HepG2 (cell line): ENCODE data around the gene CDH13. TPM values are rescaled to one million over a fixed set of nuclear protein-coding genes. Genes with fewer than 3 reads are reported as not detected.

ENCODE experiments used
- CBX1 ChIP-seq: IDR thresholded peaks from one replicate; pipeline ENCODE4 v1.6.1; 2016; ENCODE audit warnings: antibody characterized with exemption, low read depth
- ISL2 ChIP-seq: sonication (generic); formaldehyde crosslinking; IDR thresholded peaks from 2 replicates; pipeline ENCODE4 v1.5.0; 2020; ENCODE audit warnings: missing genetic modification reagents
- MTA1 ChIP-seq: sonication (generic); formaldehyde crosslinking; IDR thresholded peaks from 2 replicates; pipeline ENCODE4 v1.4.0; 2020; ENCODE audit warnings: missing genetic modification reagents, mild to moderate bottlenecking, borderline replicate concordance
- NFRKB ChIP-seq: fragments of 450-650 bp; IDR thresholded peaks from 2 replicates; pipeline ENCODE4 v1.6.1; 2017
- SRSF4 ChIP-seq: fragments of 200-400 bp; formaldehyde crosslinking; IDR thresholded peaks from one replicate; pipeline ENCODE4 v1.6.1; 2018; ENCODE audit warnings: mild to moderate bottlenecking, low read depth, low read length, moderate library complexity; ENCODE audit not compliant: poor library complexity, severe bottlenecking
- YEATS2 ChIP-seq: sonication (generic); formaldehyde crosslinking; IDR thresholded peaks from 2 replicates; pipeline ENCODE4 v1.4.0; 2020; ENCODE audit warnings: missing genetic modification reagents, borderline replicate concordance
- ZNF317 ChIP-seq: sonication (generic); formaldehyde crosslinking; IDR thresholded peaks from 2 replicates; pipeline ENCODE4 v1.5.0; 2020; ENCODE audit warnings: mild to moderate bottlenecking, missing genetic modification reagents
- ZNF354B ChIP-seq: sonication (generic); formaldehyde crosslinking; IDR thresholded peaks from 2 replicates; pipeline ENCODE4 v1.8.0; 2022; ENCODE audit warnings: mild to moderate bottlenecking, missing genetic modification reagents
- ZNF430 ChIP-seq: sonication (generic); formaldehyde crosslinking; IDR thresholded peaks from 2 replicates; pipeline ENCODE4 v1.9.0; 2021; ENCODE audit warnings: mild to moderate bottlenecking, missing genetic modification reagents
- ZNF576 ChIP-seq: sonication (generic); formaldehyde crosslinking; IDR thresholded peaks from 2 replicates; pipeline ENCODE4 v1.4.0; 2020; ENCODE audit warnings: mild to moderate bottlenecking, missing genetic modification reagents
- ZNF609 ChIP-seq: sonication (generic); formaldehyde crosslinking; IDR thresholded peaks from 2 replicates; pipeline ENCODE4 v1.4.0; 2020; ENCODE audit warnings: mild to moderate bottlenecking, missing genetic modification reagents, borderline replicate concordance
- ZNF660 ChIP-seq: sonication (generic); formaldehyde crosslinking; IDR thresholded peaks from 2 replicates; pipeline ENCODE4 v1.5.1; 2020; ENCODE audit warnings: mild to moderate bottlenecking, low read depth, missing genetic modification reagents, borderline replicate concordance
- ZNF772 ChIP-seq: sonication (generic); formaldehyde crosslinking; IDR thresholded peaks from 2 replicates; pipeline ENCODE4 v1.5.0; 2020; ENCODE audit warnings: mild to moderate bottlenecking, missing genetic modification reagents
- polyA plus RNA-seq, 8 experiments: library from polyadenylated mRNA; depleted of rRNA in 3 of 8; stranded (reverse) in 7 of 8; unstranded in 1 of 8; fragments of >200 nt; fragmentation: Illumina TruSeq in 4 of 8; extraction: Trizol in 4 of 8; gene quantifications; 2 replicates each; pipeline versions ENCODE4 v1.2.1 to v1.2.3, GENCODE V29; 2011 to 2016; ENCODE audit warnings: low read depth in 4 of 8, missing spikeins in 1 of 8, mixed read lengths in 1 of 8; ENCODE audit not compliant: insufficient read depth in 1 of 8
- total RNA-seq, 5 experiments: library from RNA; depleted of rRNA; stranded (reverse); fragments of >200 nt; fragmentation: Illumina TruSeq; extraction: Trizol; gene quantifications; 2 replicates each; pipeline ENCODE4 v1.2.3, GENCODE V29; 2016; ENCODE audit warnings: low read depth in 1 of 5
- TF ChIP-seq, protein P1 (sequence below): sonication (generic); formaldehyde crosslinking; IDR thresholded peaks from 2 replicates; pipeline ENCODE4 v1.5.1; 2020; ENCODE audit warnings: mild to moderate bottlenecking, missing genetic modification reagents, moderate library complexity
- TF ChIP-seq, protein P2 (sequence below): IDR thresholded peaks from 2 replicates; pipeline ENCODE4 v1.6.1; 2016; ENCODE audit warnings: missing compliant biosample characterization, missing genetic modification reagents, borderline replicate concordance
- TF ChIP-seq, protein P3 (sequence below): sonication (generic); formaldehyde crosslinking; IDR thresholded peaks from 2 replicates; pipeline ENCODE4 v1.4.0; 2020; ENCODE audit warnings: missing genetic modification reagents

CDH13 gene
- total and polyA plus RNA-seq, 2 of the 13 experiments (the other 11 are each of a cell fraction or from before 2014, with no cell fraction given) = not detected

- no peak for TF ChIP-seq ZNF576 (CRISPR knock-in tag)
- no peak; the same call in 1 of the 2 replicates for TF ChIP-seq ZNF609 (CRISPR knock-in tag)
- TF ChIP-seq ZNF317 (CRISPR knock-in tag) = no peak
- TF ChIP-seq, protein P1, sequence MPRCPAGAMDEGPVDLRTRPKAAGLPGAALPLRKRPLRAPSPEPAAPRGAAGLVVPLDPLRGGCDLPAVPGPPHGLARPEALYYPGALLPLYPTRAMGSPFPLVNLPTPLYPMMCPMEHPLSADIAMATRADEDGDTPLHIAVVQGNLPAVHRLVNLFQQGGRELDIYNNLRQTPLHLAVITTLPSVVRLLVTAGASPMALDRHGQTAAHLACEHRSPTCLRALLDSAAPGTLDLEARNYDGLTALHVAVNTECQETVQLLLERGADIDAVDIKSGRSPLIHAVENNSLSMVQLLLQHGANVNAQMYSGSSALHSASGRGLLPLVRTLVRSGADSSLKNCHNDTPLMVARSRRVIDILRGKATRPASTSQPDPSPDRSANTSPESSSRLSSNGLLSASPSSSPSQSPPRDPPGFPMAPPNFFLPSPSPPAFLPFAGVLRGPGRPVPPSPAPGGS = no peak; the same call in 1 of the 2 replicates
- no peak for TF ChIP-seq ZNF772
- TF ChIP-seq ZNF430 (CRISPR knock-in tag) = peak; percentile 76; the same call in 1 of the 2 replicates
- TF ChIP-seq, protein P2, sequence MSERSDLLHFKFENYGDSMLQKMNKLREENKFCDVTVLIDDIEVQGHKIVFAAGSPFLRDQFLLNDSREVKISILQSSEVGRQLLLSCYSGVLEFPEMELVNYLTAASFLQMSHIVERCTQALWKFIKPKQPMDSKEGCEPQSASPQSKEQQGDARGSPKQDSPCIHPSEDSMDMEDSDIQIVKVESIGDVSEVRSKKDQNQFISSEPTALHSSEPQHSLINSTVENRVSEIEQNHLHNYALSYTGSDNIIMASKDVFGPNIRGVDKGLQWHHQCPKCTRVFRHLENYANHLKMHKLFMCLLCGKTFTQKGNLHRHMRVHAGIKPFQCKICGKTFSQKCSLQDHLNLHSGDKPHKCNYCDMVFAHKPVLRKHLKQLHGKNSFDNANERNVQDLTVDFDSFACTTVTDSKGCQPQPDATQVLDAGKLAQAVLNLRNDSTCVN (CRISPR knock-in tag) = no peak; the same call in 1 of the 2 replicates
- TF ChIP-seq, protein P3, sequence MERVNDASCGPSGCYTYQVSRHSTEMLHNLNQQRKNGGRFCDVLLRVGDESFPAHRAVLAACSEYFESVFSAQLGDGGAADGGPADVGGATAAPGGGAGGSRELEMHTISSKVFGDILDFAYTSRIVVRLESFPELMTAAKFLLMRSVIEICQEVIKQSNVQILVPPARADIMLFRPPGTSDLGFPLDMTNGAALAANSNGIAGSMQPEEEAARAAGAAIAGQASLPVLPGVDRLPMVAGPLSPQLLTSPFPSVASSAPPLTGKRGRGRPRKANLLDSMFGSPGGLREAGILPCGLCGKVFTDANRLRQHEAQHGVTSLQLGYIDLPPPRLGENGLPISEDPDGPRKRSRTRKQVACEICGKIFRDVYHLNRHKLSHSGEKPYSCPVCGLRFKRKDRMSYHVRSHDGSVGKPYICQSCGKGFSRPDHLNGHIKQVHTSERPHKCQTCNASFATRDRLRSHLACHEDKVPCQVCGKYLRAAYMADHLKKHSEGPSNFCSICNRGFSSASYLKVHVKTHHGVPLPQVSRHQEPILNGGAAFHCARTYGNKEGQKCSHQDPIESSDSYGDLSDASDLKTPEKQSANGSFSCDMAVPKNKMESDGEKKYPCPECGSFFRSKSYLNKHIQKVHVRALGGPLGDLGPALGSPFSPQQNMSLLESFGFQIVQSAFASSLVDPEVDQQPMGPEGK (CRISPR knock-in tag) = peak; percentile 64
- TF ChIP-seq SRSF4 = no peak
- TF ChIP-seq ZNF354B (CRISPR knock-in tag) = no peak; the same call in 1 of the 2 replicates
- peak; percentile 76; the same call in 1 of the 2 replicates for TF ChIP-seq YEATS2 (CRISPR knock-in tag)
- TF ChIP-seq ZNF660 (CRISPR knock-in tag) = no peak
- TF ChIP-seq ISL2 (CRISPR knock-in tag) = no peak
- TF ChIP-seq CBX1 = no peak
- peak; percentile 89; the same call in 1 of the 2 replicates for TF ChIP-seq MTA1 (CRISPR knock-in tag)
- TF ChIP-seq NFRKB = no peak
These were observed 1181.2 kb downstream of the CDH13 start, which contains the start of gene HSBP1 (continued) for GRCh38 chr16:83807710-83808572.
